RWPE2 (cell line): Measurements from ENCODE around the gene OR51B2.
"Not testable (repeated sequence)": the region's sequence is repeated elsewhere in the genome, so short reads cannot be mapped to it uniquely, and the experiment has no call there.

Experiments
- ATAC-seq: fragments of 200-7000 bp; cut with Tn5 transposase; 3 replicates; pipeline ENCODE4 v1.9.1; 2021; ENCODE audit warnings: low read depth
- DNase-seq: peaks from one replicate; pipeline ENCODE4 v3.0.0-alpha.2; 2020; ENCODE audit warnings: low spot score
- H3K27ac ChIP-seq: fragments of 450-650 bp; 2 replicates; pipeline ENCODE4 v1.5.1; 2017; ENCODE audit warnings: mild to moderate bottlenecking; ENCODE audit not compliant: poor library complexity, severe bottlenecking
- H3K27me3 ChIP-seq: fragments of 250-450 bp; sonication (Bioruptor Pico); 2 replicates; pipeline ENCODE4 v1.5.1; 2021; ENCODE audit warnings: mild to moderate bottlenecking, moderate library complexity; ENCODE audit not compliant: insufficient read depth, poor library complexity, severe bottlenecking
- H3K36me3 ChIP-seq: fragments of 250-450 bp; sonication (Bioruptor Pico); 2 replicates; pipeline ENCODE4 v1.5.1; 2020; ENCODE audit warnings: low read depth, mild to moderate bottlenecking, moderate library complexity
- H3K4me1 ChIP-seq: fragments of 250-450 bp; sonication (Bioruptor Pico); 2 replicates; pipeline ENCODE4 v1.5.1; 2021; ENCODE audit warnings: mild to moderate bottlenecking, moderate library complexity; ENCODE audit not compliant: insufficient read depth, poor library complexity, severe bottlenecking
- H3K4me3 ChIP-seq: fragments of 250-450 bp; sonication (Bioruptor Pico); 2 replicates; pipeline ENCODE4 v1.5.1; 2021; ENCODE audit warnings: mild to moderate bottlenecking, moderate library complexity; ENCODE audit not compliant: severe bottlenecking
- H3K9me3 ChIP-seq: fragments of 250-450 bp; sonication (Bioruptor Pico); 2 replicates; pipeline ENCODE4 v1.5.1; 2021; ENCODE audit warnings: mild to moderate bottlenecking, moderate library complexity; ENCODE audit not compliant: severe bottlenecking
- TF ChIP-seq, protein P1 (sequence below): fragments of 450-650 bp; IDR thresholded peaks from one replicate; pipeline ENCODE4 v1.5.1; 2017; ENCODE audit warnings: mild to moderate bottlenecking, moderate library complexity; ENCODE audit not compliant: poor library complexity, severe bottlenecking

OR51B2 gene

DNA sequence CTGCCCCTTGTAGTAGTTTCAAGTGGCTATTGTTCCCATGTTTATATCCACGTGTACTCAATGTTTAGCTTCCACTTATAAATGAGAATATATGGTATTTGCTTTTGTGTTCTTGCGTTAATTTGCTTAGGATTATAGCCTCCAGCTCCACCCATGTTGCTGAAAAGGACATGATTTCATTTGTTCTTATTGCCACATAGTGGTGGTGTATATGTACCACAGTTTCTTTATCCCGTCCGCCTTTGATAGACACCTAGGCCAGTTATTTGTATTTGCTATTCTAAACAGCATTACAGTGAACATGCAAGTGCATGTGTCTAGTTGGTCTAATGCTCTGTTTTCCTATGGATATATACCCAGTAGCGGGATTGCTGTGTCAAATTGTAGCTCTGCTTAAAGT, 6.8 kb downstream of the OR51B2 start:
- Histone ChIP-seq H3K27ac (no peak overlapping the region), H3K4me3 (no peak overlapping the region), H3K4me1 (no peaks in the 10 kb centered on the region), H3K36me3 (no peaks in the 10 kb centered on the region), H3K9me3 (no peaks in the 10 kb centered on the region), H3K27me3 (peaks cover under 1% of the 10 kb centered on the region)
- ATAC-seq (no peak), DNase-seq (no peak)
- TF ChIP-seq, protein P1, sequence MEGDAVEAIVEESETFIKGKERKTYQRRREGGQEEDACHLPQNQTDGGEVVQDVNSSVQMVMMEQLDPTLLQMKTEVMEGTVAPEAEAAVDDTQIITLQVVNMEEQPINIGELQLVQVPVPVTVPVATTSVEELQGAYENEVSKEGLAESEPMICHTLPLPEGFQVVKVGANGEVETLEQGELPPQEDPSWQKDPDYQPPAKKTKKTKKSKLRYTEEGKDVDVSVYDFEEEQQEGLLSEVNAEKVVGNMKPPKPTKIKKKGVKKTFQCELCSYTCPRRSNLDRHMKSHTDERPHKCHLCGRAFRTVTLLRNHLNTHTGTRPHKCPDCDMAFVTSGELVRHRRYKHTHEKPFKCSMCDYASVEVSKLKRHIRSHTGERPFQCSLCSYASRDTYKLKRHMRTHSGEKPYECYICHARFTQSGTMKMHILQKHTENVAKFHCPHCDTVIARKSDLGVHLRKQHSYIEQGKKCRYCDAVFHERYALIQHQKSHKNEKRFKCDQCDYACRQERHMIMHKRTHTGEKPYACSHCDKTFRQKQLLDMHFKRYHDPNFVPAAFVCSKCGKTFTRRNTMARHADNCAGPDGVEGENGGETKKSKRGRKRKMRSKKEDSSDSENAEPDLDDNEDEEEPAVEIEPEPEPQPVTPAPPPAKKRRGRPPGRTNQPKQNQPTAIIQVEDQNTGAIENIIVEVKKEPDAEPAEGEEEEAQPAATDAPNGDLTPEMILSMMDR: no peak

DNA sequence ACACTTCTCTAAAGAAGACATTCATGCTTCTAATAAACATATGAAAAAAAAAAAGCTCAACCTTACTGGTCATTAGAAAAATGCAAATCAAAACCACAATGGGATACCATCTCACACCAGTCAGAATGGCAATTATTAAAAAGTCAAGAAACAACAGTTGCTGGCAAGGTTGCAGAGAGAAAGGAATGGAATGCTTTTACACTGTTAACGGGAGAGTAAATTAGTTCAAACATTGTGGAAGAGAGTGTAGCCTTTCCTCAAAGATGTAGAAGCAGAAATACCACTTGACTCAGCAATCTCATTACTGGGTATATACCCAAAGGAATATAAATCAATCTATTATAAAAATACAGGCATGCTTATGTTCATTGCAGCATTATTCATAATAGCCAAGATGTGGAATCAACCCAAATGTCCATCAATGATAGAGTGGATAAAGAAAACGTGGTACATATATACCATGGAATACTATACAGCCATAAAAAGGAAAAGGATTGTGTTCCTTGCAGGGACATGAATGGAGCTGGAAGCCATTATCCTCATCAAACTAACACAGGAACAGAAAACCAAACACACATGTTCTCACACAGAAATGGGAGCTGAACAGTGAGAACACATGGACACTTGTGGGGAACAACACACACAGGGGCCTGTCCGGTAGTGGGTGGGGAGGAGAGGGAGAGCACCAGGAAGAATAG, 10.6 kb downstream of the OR51B2 start:
- not testable (repeated sequence) for H3K4me3 ChIP-seq, H3K27ac ChIP-seq, H3K9me3 ChIP-seq, DNase-seq, H3K4me1 ChIP-seq, H3K36me3 ChIP-seq, H3K27me3 ChIP-seq, ATAC-seq

DNA sequence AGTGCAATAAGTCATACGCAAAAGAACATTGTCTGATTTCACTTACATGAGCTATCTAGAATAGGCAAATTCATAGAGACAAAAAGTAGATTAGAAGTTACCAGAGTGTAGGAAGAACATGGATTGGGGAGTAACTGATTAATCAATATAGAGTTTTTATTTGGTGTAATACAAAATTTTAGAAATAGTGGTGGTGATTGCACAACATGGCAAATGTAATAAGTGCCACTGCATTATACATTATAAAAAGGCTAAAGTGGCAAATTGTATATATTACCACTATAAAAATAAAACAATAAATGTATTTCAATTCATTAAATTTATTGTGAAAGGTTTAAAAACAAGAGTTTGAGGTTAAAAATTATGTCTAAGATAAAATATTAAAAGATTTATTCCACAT, 13.7 kb downstream of the OR51B2 start:
- TF ChIP-seq, protein P1: no peak

DNA sequence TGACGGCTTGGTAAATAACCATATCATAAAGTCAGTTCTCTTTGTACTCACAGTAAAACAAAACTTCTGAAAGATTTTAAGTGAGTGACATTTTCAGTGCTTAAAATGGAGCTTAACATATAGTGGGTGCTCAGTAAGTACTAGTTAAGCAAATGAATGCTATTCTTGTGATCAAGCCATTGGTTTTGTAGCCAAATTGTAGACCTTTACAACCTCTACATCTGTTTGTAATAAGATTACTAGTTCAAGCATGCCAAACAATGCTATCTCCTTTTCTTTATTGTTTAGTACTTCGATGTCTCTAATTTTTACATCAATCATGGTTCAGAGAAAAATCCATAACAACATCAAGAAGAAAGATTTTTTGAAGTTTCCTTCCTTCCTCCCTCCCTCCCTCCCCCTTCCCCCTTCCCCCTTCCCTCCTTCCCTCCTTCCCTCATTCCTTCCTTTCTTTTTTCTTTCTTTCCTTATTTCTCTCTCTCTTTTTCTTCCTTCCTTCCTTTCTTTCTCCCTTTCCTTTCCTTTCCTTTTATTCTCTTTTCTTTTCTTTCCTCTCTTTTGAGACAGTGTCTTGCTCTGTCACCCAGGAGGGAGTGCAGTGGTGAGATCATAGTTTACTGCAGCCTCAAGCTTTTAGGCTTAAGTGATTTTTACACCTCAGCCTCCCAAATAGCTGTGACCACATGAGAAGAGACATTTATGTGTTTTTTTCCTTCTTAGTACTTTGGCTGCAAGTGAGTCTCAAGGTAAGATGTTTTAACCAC, 16.7 kb downstream of the OR51B2 start:
- no peaks in the 10 kb centered on the region for H3K36me3 ChIP-seq
- peaks cover 10% of the 10 kb centered on the region for H3K27me3 ChIP-seq
- ATAC-seq (no peak), DNase-seq (no peak)
- TF ChIP-seq, protein P1: no peak
- H3K27ac ChIP-seq: no peak overlapping the region
- no peaks in the 10 kb centered on the region for H3K4me1 ChIP-seq
- no peaks in the 10 kb centered on the region for H3K9me3 ChIP-seq
- H3K4me3 ChIP-seq: no peak overlapping the region

More for the DNA sequence above, 13.7 kb downstream of the OR51B2 start:
- Histone ChIP-seq H3K4me3 (no peak overlapping the region), H3K27me3 (peaks cover 10% of the 10 kb centered on the region), H3K27ac (no peak overlapping the region), H3K4me1 (no peaks in the 10 kb centered on the region), H3K36me3 (no peaks in the 10 kb centered on the region), H3K9me3 (no peaks in the 10 kb centered on the region)
- ATAC-seq: no peak
- no peak for DNase-seq

DNA sequence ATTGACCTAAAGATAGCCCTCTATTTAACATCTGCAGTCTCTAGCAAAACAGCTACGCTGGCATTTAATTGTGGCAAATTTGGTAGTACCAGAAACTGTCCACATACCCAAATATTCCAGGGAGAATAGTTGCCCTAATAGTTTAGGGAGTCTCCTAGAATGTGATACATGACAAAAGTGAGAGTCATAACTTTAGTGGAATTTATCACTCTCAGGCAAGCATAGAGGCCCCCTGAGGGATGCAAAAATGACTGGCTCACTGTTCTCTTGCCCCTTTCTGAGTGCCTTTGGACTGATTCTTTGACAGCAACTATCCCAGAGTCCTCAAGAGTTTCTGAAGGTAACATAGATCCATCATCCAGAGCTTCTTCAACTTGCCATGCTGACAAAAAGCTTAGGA, 20.1 kb downstream of the OR51B2 start:
- DNase-seq (no peak), ATAC-seq (no peak)
- TF ChIP-seq, protein P1: no peak
- Histone ChIP-seq H3K4me3 (no peak overlapping the region), H3K27ac (no peak overlapping the region), H3K27me3 (peaks cover 5% of the 10 kb centered on the region), H3K36me3 (no peaks in the 10 kb centered on the region), H3K4me1 (no peaks in the 10 kb centered on the region), H3K9me3 (no peaks in the 10 kb centered on the region)
